Measurements from ENCODE around the gene RTN4. TPM values are rescaled to one million over a fixed set of nuclear protein-coding genes. Genes with fewer than 3 reads are reported as not detected.

RTN4 gene
- total and polyA plus RNA-seq, 2 experiments from 2014 or later: 218 to 221 TPM

GRCh38 chr2:54977149-54977548 lies 73.1 kb downstream of the RTN4 start:
- Mint-ChIP-seq H3K9me3 (no peaks in the 10 kb centered on the region), H3K27me3 (ENCODE audit: insufficient read depth, low read depth, poor library complexity) (no peaks in the 10 kb centered on the region), H3K4me1 (peaks cover 12% of the 10 kb centered on the region), H3K27ac (no peak overlapping the region), H3K36me3 (ENCODE audit: low read depth) (peaks cover 23% of the 10 kb centered on the region; the same call in 2 of the 3 replicates), H3K4me3 (no peak overlapping the region)
- H3K27ac ChIP-seq (ENCODE audit: low read depth): peak overlapping the region; percentile 15; the same call in 1 of the 2 replicates
- H3K4me1 ChIP-seq (ENCODE audit: insufficient read depth): no peaks in the 10 kb centered on the region
- peaks cover 82% of the 10 kb centered on the region for H3K79me2 ChIP-seq (replicated peaks; ENCODE audit: insufficient read depth)
- no peaks in the 10 kb centered on the region for H3K9me2 ChIP-seq (ENCODE audit: insufficient read depth)
- TF ChIP-seq EZH2 (IDR thresholded peaks at IDR 0.05; ENCODE audit: low read depth, unreplicated experiment): no peak
- no peak for TF ChIP-seq CTCF (conservative IDR thresholded peaks at IDR 0.05; ENCODE audit: low read depth in 2 of 2)
- no peaks in the 10 kb centered on the region for H3F3A ChIP-seq (replicated peaks; ENCODE audit: low read depth)
- H3K36me3 ChIP-seq (ENCODE audit: insufficient read depth): peaks cover 13% of the 10 kb centered on the region; the same call in 1 of the 2 replicates
- H3K4me3 ChIP-seq: no peak overlapping the region
- ATAC-seq (no peak), DNase-seq (ENCODE audit: low spot score) (no peak)
- H4K20me1 ChIP-seq (replicated peaks; ENCODE audit: insufficient read depth): peaks cover 29% of the 10 kb centered on the region
- no peak overlapping the region for H3K4me2 ChIP-seq
- no peaks in the 10 kb centered on the region for H3K27me3 ChIP-seq (ENCODE audit: insufficient read depth)
- H2AFZ ChIP-seq: no peak overlapping the region

GRCh38 chr2:54975598-54976492 lies 74.4 kb downstream of the RTN4 start:
- H3K9me3 Mint-ChIP-seq: no peaks in the 10 kb centered on the region
- no peak overlapping the region for H3K4me2 ChIP-seq
- no peaks in the 10 kb centered on the region for H3K27me3 ChIP-seq (ENCODE audit: insufficient read depth)
- no peaks in the 10 kb centered on the region for H3K27me3 Mint-ChIP-seq (ENCODE audit: insufficient read depth, low read depth, poor library complexity)
- no peak overlapping the region for H2AFZ ChIP-seq
- H3F3A ChIP-seq (replicated peaks; ENCODE audit: low read depth): no peaks in the 10 kb centered on the region
- peaks cover 8% of the 10 kb centered on the region for H3K4me1 Mint-ChIP-seq
- peaks cover 71% of the 10 kb centered on the region for H3K79me2 ChIP-seq (replicated peaks; ENCODE audit: insufficient read depth)
- H3K36me3 Mint-ChIP-seq (ENCODE audit: low read depth): peaks cover 26% of the 10 kb centered on the region; the same call in 2 of the 3 replicates
- H3K4me3 Mint-ChIP-seq: no peak overlapping the region
- H3K27ac Mint-ChIP-seq: no peak overlapping the region
- ATAC-seq (no peak; the same call in 2 of the 3 replicates), DNase-seq (ENCODE audit: low spot score) (no peak)
- no peaks in the 10 kb centered on the region for H3K9me2 ChIP-seq (ENCODE audit: insufficient read depth)
- no peak overlapping the region for H3K4me3 ChIP-seq
- peaks cover 27% of the 10 kb centered on the region for H4K20me1 ChIP-seq (replicated peaks; ENCODE audit: insufficient read depth)
- H3K4me1 ChIP-seq (ENCODE audit: insufficient read depth): no peaks in the 10 kb centered on the region
- peaks cover 4% of the 10 kb centered on the region; the same call in 1 of the 2 replicates for H3K36me3 ChIP-seq (ENCODE audit: insufficient read depth)
- peak overlapping the region; percentile 36 for H3K27ac ChIP-seq (ENCODE audit: low read depth)
- TF ChIP-seq NANOG (IDR thresholded peaks at IDR 0.05; ENCODE audit: borderline replicate concordance): no peak
- no peak for TF ChIP-seq CTCF (conservative IDR thresholded peaks at IDR 0.05; ENCODE audit: low read depth in 2 of 2)
- TF ChIP-seq EZH2 (IDR thresholded peaks at IDR 0.05; ENCODE audit: low read depth, unreplicated experiment): no peak
- TF ChIP-seq ZNF462 (CRISPR knock-in tag; IDR thresholded peaks at IDR 0.05): no peak
- TF ChIP-seq ZNF114 (CRISPR knock-in tag; IDR thresholded peaks at IDR 0.05): no peak
- no peak for TF ChIP-seq ETS1 (IDR thresholded peaks at IDR 0.05)
- no peak for TF ChIP-seq CREB1 (CRISPR knock-in tag; IDR thresholded peaks at IDR 0.05; ENCODE audit: low read depth)
- TF ChIP-seq POLR2AphosphoS5 (IDR thresholded peaks at IDR 0.05; ENCODE audit: low read depth): no peak

All from GM23338 (cell line).